Gastrocnemius medialis (tissue), 4 donors: ENCODE measurements around the gene POPDC2. TPM values are rescaled to one million over a fixed set of nuclear protein-coding genes. Genes with fewer than 3 reads are reported as not detected.
"Not testable (repeated sequence)": the region's sequence is repeated elsewhere in the genome, so short reads cannot be mapped to it uniquely, and the experiment has no call there.

Source experiments
- ATAC-seq, 2 donors: fragments of 150-250 bp; one replicate each; pipeline ENCODE4 v1.9.1; 2016
- DNase-seq, 2 donors: peaks; one replicate each; pipeline ENCODE4 v3.0.0-alpha.2; 2019
- H3K27ac ChIP-seq, 4 donors: fragments of 200-600 bp; sonication (generic); 1 replicate in 1 of 4; 2 replicates in 3 of 4; pipeline ENCODE4 v1.5.1; 2016 to 2018; ENCODE audit warnings: mild to moderate bottlenecking in 2 of 4, moderate library complexity in 1 of 4
- H3K27me3 ChIP-seq, 3 donors: fragments of 200-600 bp; sonication (generic) in 2 of 3; 1 replicate in 1 of 3; 2 replicates in 2 of 3; pipeline versions ENCODE4 v1.5.1 to v1.6.0; 2016 to 2019; ENCODE audit warnings: mild to moderate bottlenecking in 1 of 3, moderate library complexity in 1 of 3
- H3K36me3 ChIP-seq, 2 donors: fragments of 200-600 bp; sonication (generic) in 1 of 2; one replicate each; pipeline ENCODE4 v1.5.1; 2017 to 2018
- H3K4me1 ChIP-seq, 2 donors: fragments of 200-600 bp; sonication (generic) in 1 of 2; one replicate each; pipeline ENCODE4 v1.5.1; 2016 to 2017; ENCODE audit warnings: mild to moderate bottlenecking in 2 of 2
- H3K4me3 ChIP-seq, 4 donors: fragments of 200-600 bp; sonication (generic) in 3 of 4; 1 replicate in 1 of 4; 2 replicates in 3 of 4; pipeline ENCODE4 v1.5.1; 2016 to 2019; ENCODE audit warnings: mild to moderate bottlenecking in 2 of 4
- H3K9me3 ChIP-seq, 3 donors: fragments of 200-600 bp; sonication (generic) in 2 of 3; 1 replicate in 1 of 3; 2 replicates in 2 of 3; pipeline ENCODE4 v1.5.1; 2016 to 2019
- POLR2A ChIP-seq, 2 donors: fragments of 450-650 bp; IDR thresholded peaks; one replicate each; pipeline ENCODE4 v1.6.1; 2017; ENCODE audit warnings: antibody characterized with exemption in 2 of 2, mild to moderate bottlenecking in 2 of 2, moderate library complexity in 2 of 2
- in situ Hi-C, 4 donors: fragments of 200-750 bp; cut with MboI; loops; one replicate each; pipeline versions ENCODE4 v1.15.0 to v1.8.0; 2017; ENCODE audit warnings: low sequenced_read_pairs in 4 of 4
- intact Hi-C: fragments of 100-400 bp; cut with DNase I; formaldehyde crosslinking; loops from one replicate; pipeline ENCODE4 v1.15.1; 2023; ENCODE audit warnings: low total_unique reads
- total RNA-seq, 4 donors: library from RNA; depleted of rRNA; stranded (reverse); fragments of >200 nt; gene quantifications; one replicate each; pipeline versions ENCODE4 v1.1.0 to v1.2.3, GENCODE V29; 2016
- TF ChIP-seq, protein P1 (sequence below), 5 experiments: fragments of 450-650 bp in 3 of 5; fragments of 200-600 bp in 2 of 5; sonication (generic) in 2 of 5; IDR thresholded peaks in 4 of 5; conservative IDR thresholded peaks in 1 of 5; 1 replicate in 4 of 5; 2 replicates in 1 of 5; pipeline ENCODE4 v1.5.1; 2016 to 2019; ENCODE audit warnings: antibody characterized with exemption in 5 of 5, mild to moderate bottlenecking in 3 of 5, moderate library complexity in 3 of 5

POPDC2 gene
- total RNA-seq, 4 donors from 2014 or later, result 7.8 to 38.9 (median 30.3) TPM

- Histone ChIP-seq H3K27me3 (no peaks in the 10 kb centered on the region), H3K27ac (no peak overlapping the region), H3K4me1 (no peaks in the 10 kb centered on the region), H3K4me3 (no peak overlapping the region), H3K36me3 (no peaks in the 10 kb centered on the region), H3K9me3 (no peaks in the 10 kb centered on the region)
- in situ Hi-C loops (loop anchor here (25.0 kb wide), 3 partner anchors 178 to 403 kb away; partner anchors contain the start of genes ARHGAP31 (in 3 of the 4) and GSK3B (in 1 of the 4)), intact Hi-C loops (no loop called here)
- ATAC-seq (peak in 1 of 2 donors; percentile 33), DNase-seq (no peak)
- no peak for TF ChIP-seq POLR2A (IDR thresholded peaks at IDR 0.05)
- TF ChIP-seq, protein P1, sequence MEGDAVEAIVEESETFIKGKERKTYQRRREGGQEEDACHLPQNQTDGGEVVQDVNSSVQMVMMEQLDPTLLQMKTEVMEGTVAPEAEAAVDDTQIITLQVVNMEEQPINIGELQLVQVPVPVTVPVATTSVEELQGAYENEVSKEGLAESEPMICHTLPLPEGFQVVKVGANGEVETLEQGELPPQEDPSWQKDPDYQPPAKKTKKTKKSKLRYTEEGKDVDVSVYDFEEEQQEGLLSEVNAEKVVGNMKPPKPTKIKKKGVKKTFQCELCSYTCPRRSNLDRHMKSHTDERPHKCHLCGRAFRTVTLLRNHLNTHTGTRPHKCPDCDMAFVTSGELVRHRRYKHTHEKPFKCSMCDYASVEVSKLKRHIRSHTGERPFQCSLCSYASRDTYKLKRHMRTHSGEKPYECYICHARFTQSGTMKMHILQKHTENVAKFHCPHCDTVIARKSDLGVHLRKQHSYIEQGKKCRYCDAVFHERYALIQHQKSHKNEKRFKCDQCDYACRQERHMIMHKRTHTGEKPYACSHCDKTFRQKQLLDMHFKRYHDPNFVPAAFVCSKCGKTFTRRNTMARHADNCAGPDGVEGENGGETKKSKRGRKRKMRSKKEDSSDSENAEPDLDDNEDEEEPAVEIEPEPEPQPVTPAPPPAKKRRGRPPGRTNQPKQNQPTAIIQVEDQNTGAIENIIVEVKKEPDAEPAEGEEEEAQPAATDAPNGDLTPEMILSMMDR (IDR thresholded peaks at IDR 0.05 in 4 of 5, conservative IDR thresholded peaks at IDR 0.05 in 1 of 5), result peak in 3 of 5 experiments; percentile 19 to 44 (median 28)
Measured at GRCh38 chr3:119690043-119690656, 29.8 kb upstream of the POPDC2 start.

DNA sequence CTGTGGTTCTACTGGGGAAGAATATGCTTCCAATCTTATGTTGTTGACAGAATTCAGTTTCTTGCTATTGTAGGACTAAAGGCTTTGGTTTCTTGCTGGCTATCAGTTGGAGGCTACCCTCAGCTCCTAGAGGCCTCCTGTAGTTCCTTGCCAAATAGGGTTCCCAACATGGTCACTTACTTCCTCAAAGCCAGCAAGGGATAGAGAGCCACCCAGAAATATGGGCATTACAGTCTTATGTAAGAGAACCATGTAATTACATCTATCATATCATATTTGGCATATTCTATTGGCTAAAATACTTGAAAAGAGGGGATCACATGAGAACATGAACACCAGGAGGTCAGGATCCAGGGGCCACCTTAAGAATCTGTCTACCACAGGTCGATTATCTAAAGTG is 23.0 kb upstream of the POPDC2 start:
- Histone ChIP-seq H3K36me3 (no peaks in the 10 kb centered on the region), H3K4me3 (no peak overlapping the region), H3K4me1 (no peaks in the 10 kb centered on the region), H3K27me3 (no peaks in the 10 kb centered on the region), H3K9me3 (no peaks in the 10 kb centered on the region), H3K27ac (no peak overlapping the region)
- DNase-seq (no peak), ATAC-seq (no peak)
- in situ Hi-C loops (loop anchor here (25.0 kb wide), 3 partner anchors 171 to 404 kb away; partner anchors contain the start of genes ARHGAP31 (in 3 of the 4) and GSK3B (in 1 of the 4)), intact Hi-C loops (loop anchor here (10.0 kb wide), 1 partner anchor 439 kb away; the partner anchor contains the start of gene B4GALT4)
- no peak for TF ChIP-seq POLR2A (IDR thresholded peaks at IDR 0.05)
- TF ChIP-seq, protein P1 (IDR thresholded peaks at IDR 0.05 in 4 of 5, conservative IDR thresholded peaks at IDR 0.05 in 1 of 5), result no peak

DNA sequence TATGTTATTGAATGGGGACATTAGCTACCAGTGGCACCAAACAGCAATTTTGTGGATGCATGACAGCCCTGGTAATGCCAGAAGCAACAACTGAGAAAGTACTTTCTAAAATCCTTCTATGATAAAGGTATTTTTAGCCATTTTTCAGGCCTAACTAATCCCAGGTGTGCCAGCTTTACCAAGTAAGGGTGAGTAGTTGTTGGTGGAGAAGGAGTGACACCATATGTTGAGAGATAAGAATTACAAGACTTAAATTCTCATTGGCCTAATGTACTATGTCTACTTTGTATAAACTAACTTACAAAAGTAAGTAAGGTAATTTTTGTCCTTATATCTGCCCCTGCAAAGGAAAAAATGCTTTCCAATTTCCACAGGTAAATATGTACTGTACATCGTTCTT is 20.9 kb upstream of the POPDC2 start:
- intact Hi-C loops (loop anchor here (2.0 to 10.0 kb wide), 2 partner anchors 156 to 436 kb away; partner anchors contain the start of gene B4GALT4), in situ Hi-C loops (loop anchor here (25.0 kb wide), 3 partner anchors 169 to 406 kb away; partner anchors contain the start of genes ARHGAP31 (in 3 of the 4) and GSK3B (in 1 of the 4))
- no peaks in the 10 kb centered on the region for H3K27me3 ChIP-seq
- ATAC-seq, result peak in 1 of 2 donors; percentile 26
- H3K4me3 ChIP-seq, result no peak overlapping the region
- TF ChIP-seq, protein P1 (IDR thresholded peaks at IDR 0.05 in 4 of 5, conservative IDR thresholded peaks at IDR 0.05 in 1 of 5), result peak; percentile 42 to 62 (median 58)
- no peak for TF ChIP-seq POLR2A (IDR thresholded peaks at IDR 0.05)
- H3K27ac ChIP-seq, result peak overlapping the region in 1 of 4 donors; percentile 14
- H3K36me3 ChIP-seq, result no peaks in the 10 kb centered on the region
- no peak for DNase-seq
- H3K9me3 ChIP-seq, result no peaks in the 10 kb centered on the region
- peaks cover 5 to 7% of the 10 kb centered on the region in 2 donors for H3K4me1 ChIP-seq

DNA sequence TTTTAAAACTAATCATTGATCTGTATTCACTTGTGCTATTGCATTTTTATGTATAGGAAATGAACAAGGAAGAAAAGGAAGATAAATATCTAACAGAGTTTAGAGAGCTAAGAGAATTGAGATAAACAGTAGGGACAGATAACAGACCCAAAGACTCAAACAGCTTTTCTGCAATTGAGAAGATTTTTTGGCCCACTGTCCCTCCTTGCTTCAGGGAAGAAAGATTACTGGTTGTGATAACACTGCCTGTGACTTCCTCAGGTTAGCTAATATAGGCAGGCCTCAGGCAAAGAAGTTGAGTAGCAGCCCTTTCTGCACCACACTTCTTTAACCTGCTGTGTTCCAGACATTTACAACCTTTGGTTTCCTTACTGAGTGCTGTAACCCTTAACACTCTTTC is 19.5 kb upstream of the POPDC2 start:
- no peak for DNase-seq
- H3K27ac ChIP-seq, result no peak overlapping the region
- intact Hi-C loops (loop anchor here (2.0 to 10.0 kb wide), 4 partner anchors 83 to 435 kb away; partner anchors contain the start of genes ADPRH, B4GALT4 and PLA1A), in situ Hi-C loops (loop anchor here (25.0 kb wide), 3 partner anchors 168 to 407 kb away; partner anchors contain the start of genes ARHGAP31 (in 3 of the 4) and GSK3B (in 1 of the 4))
- TF ChIP-seq, protein P1 (IDR thresholded peaks at IDR 0.05 in 4 of 5, conservative IDR thresholded peaks at IDR 0.05 in 1 of 5), result no peak
- TF ChIP-seq POLR2A (IDR thresholded peaks at IDR 0.05), result no peak
- H3K9me3 ChIP-seq, result no peaks in the 10 kb centered on the region
- ATAC-seq, result no peak
- peaks cover 0 to 3% of the 10 kb centered on the region in 2 donors for H3K36me3 ChIP-seq
- H3K4me1 ChIP-seq, result peaks cover 19% of the 10 kb centered on the region in 2 donors
- H3K4me3 ChIP-seq, result no peak overlapping the region
- H3K27me3 ChIP-seq, result no peaks in the 10 kb centered on the region

DNA sequence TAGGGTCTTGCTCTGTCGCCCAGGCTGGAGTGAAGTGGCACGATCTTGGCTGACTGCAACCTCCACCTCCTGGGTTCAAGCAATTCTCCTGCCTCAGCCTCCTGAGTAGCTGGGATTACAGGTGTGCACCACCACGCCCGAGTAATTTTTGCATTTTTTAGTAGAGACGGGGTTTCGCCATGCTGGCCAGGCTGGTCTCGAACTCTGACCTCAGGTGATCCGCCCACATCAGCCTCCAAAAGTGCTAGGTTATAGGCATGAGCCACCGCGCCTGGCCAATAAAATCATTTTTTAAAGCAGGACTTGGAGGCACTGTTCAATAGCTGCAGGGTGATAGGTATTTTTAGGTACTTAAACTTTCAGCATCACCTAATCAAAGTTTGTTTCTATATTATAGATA is 17.8 kb upstream of the POPDC2 start:
- H3K4me1 ChIP-seq, result peaks cover 19% of the 10 kb centered on the region in 2 donors
- H3K27ac ChIP-seq, result peak overlapping the region in 1 of 4 donors; percentile 97
- in situ Hi-C loops, result loop anchor here (25.0 kb wide), 3 partner anchors 166 to 409 kb away; partner anchors contain the start of genes ARHGAP31 (in 3 of the 4) and GSK3B (in 1 of the 4)
- H3K27me3 ChIP-seq, H3K4me3 ChIP-seq, ATAC-seq, DNase-seq, H3K9me3 ChIP-seq: not testable (repeated sequence)
- intact Hi-C loops, result loop anchor here (5.0 kb wide), 2 partner anchors 81 to 101 kb away; partner anchors contain the start of genes ADPRH and PLA1A
- H3K36me3 ChIP-seq, result peaks cover 0 to 20% of the 10 kb centered on the region in 2 donors
